LNCaP clone FGC (cell line): ENCODE measurements around the gene DDX1.

ENCODE experiments used
- DNase-seq: peaks from one replicate; pipeline ENCODE4 v3.0.0-alpha.2; 2011; ENCODE audit warnings: low read depth
- H3K4me3 ChIP-seq: 2 replicates; pipeline ENCODE4 v1.5.1; 2011; ENCODE audit warnings: mild to moderate bottlenecking, low read depth, low read length, control low read depth
- CTCF ChIP-seq: IDR thresholded peaks from 2 replicates; pipeline ENCODE4 v1.5.1; 2012; ENCODE audit warnings: mild to moderate bottlenecking; ENCODE audit not compliant: control insufficient read depth, insufficient read depth; ENCODE audit errors: extremely low read depth

Gene DDX1

GRCh38 chr2:15571729-15572128, 19.9 kb upstream of the DDX1 start:
- no peak for DNase-seq
- no peak for TF ChIP-seq CTCF
- no peak overlapping the region for H3K4me3 ChIP-seq

- no peak overlapping the region for H3K4me3 ChIP-seq
- DNase-seq = peak; percentile 62
- TF ChIP-seq CTCF = peak; percentile 86
Observed at GRCh38 chr2:15577071-15577735, 14.5 kb upstream of the DDX1 start.

- no peak for DNase-seq
- H3K4me3 ChIP-seq = no peak overlapping the region
- no peak for TF ChIP-seq CTCF
Observed at GRCh38 chr2:15579641-15580040, 12.0 kb upstream of the DDX1 start.

GRCh38 chr2:15580451-15580850, 11.2 kb upstream of the DDX1 start:
- no peak overlapping the region for H3K4me3 ChIP-seq
- no peak for TF ChIP-seq CTCF
- DNase-seq = peak; percentile 97

- no peak overlapping the region for H3K4me3 ChIP-seq
- no peak for TF ChIP-seq CTCF
- DNase-seq = no peak
Observed at GRCh38 chr2:15582710-15583357, 8.8 kb upstream of the DDX1 start.

- H3K4me3 ChIP-seq = no peak overlapping the region
Observed at GRCh38 chr2:15583826-15584225, 7.8 kb upstream of the DDX1 start.

More at GRCh38 chr2:15583826-15584225, 7.8 kb upstream of the DDX1 start:
- TF ChIP-seq CTCF = no peak
- DNase-seq = no peak
